ENCODE data around the gene TBC1D17.
A peak's percentile ranks its signal among the peaks of the same experiment; 100 is the strongest.

The TBC1D17 gene

GRCh38 chr19:49866933-49867782, 10.3 kb upstream of the TBC1D17 start, which contains the start of gene PNKP:
Gene PNKP, minus strand, starts transcription at chr19:49867576. Its CDS starts 372 bp downstream, at chr19:49867204.
- Histone ChIP-seq H3K27me3 (ENCODE audit: insufficient read depth, low read length) (no peaks in the 10 kb centered on the region), H3F3A (ENCODE audit: insufficient read depth, low read length) (no peaks in the 10 kb centered on the region), H3K9me2 (ENCODE audit: low read depth, low read length) (no peaks in the 10 kb centered on the region), H4K20me1 (ENCODE audit: insufficient read depth, low read length) (no peaks in the 10 kb centered on the region), H3K4me1 (ENCODE audit: insufficient read depth, low read length, severe bottlenecking) (peaks cover 44% of the 10 kb centered on the region), H3K36me3 (ENCODE audit: insufficient read depth, low read length) (peaks cover 36% of the 10 kb centered on the region), H2AFZ (ENCODE audit: low read length) (no peak within 1 kb of the TSS), H3K9me3 (ENCODE audit: low read length) (no peaks in the 10 kb centered on the region), H3K4me3 (ENCODE audit: low read depth, low read length, poor library complexity, severe bottlenecking) (peak within 1 kb of the TSS; percentile 87), H3K27ac (ENCODE audit: low read depth, low read length, poor library complexity, severe bottlenecking) (peak within 1 kb of the TSS; percentile 79), H3K4me2 (ENCODE audit: low read length) (peak within 1 kb of the TSS; percentile 94), H3K79me2 (ENCODE audit: insufficient read depth, low read length) (peaks cover 8% of the 10 kb centered on the region; the same call in 1 of the 2 replicates), H3K9ac (ENCODE audit: low read length) (peak within 1 kb of the TSS; percentile 79)
- TF ChIP-seq EZH2 (IDR thresholded peaks at IDR 0.05; ENCODE audit: borderline replicate concordance, low read length) (no peak), CTCF (IDR thresholded peaks at IDR 0.05; ENCODE audit: low read length) (no peak)

GRCh38 chr19:49869009-49869483, 8.5 kb upstream of the TBC1D17 start:
- peak overlapping the region; percentile 79 for H3K27ac ChIP-seq (ENCODE audit: low read depth, low read length, poor library complexity, severe bottlenecking)
- no peak overlapping the region for H2AFZ ChIP-seq (ENCODE audit: low read length)
- no peak overlapping the region; the same call in 1 of the 2 replicates for H3K9ac ChIP-seq (ENCODE audit: low read length)

More at GRCh38 chr19:49869009-49869483, 8.5 kb upstream of the TBC1D17 start:
- Histone ChIP-seq H3K9me2 (ENCODE audit: low read depth, low read length) (no peaks in the 10 kb centered on the region), H3K9me3 (ENCODE audit: low read length) (no peaks in the 10 kb centered on the region), H3K36me3 (ENCODE audit: insufficient read depth, low read length) (peaks cover 22% of the 10 kb centered on the region), H3K27me3 (ENCODE audit: insufficient read depth, low read length) (no peaks in the 10 kb centered on the region), H4K20me1 (ENCODE audit: insufficient read depth, low read length) (no peaks in the 10 kb centered on the region), H3F3A (ENCODE audit: insufficient read depth, low read length) (no peaks in the 10 kb centered on the region), H3K4me3 (ENCODE audit: low read depth, low read length, poor library complexity, severe bottlenecking) (peak overlapping the region; percentile 53), H3K79me2 (ENCODE audit: insufficient read depth, low read length) (peaks cover 8% of the 10 kb centered on the region; the same call in 1 of the 2 replicates), H3K4me1 (ENCODE audit: insufficient read depth, low read length, severe bottlenecking) (peaks cover 38% of the 10 kb centered on the region), H3K4me2 (ENCODE audit: low read length) (peak overlapping the region; percentile 55)
- TF ChIP-seq CTCF (IDR thresholded peaks at IDR 0.05; ENCODE audit: low read length) (no peak), EZH2 (IDR thresholded peaks at IDR 0.05; ENCODE audit: borderline replicate concordance, low read length) (no peak)
